Measurements from ENCODE around the gene CHAF1B. TPM values are rescaled to one million over a fixed set of nuclear protein-coding genes. Genes with fewer than 3 reads are reported as not detected.

CHAF1B gene
- total RNA-seq, 1 experiment from 2014 or later: 25.9 TPM

DNA sequence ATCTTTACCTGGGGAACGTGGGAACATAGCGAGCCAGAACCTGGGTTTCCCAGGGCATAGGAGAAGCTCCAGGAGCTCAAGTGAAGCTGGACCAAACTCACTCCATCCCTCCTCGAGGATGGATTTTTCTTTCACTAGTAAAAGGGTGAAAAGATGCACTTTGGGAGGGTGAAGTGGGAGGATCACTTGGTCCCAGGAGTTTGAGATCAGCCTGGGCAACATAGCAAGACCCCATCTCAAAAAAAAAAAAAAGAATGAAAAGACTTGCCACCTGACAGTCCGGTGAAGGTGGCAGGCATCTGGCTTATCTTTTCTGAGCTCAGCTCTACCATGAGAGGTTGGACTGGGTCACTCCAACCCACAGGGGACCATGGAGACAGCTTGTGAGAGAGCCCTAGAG lies 42.3 kb downstream of the CHAF1B start:
- DNase-seq (ENCODE audit: low spot score): no peak

DNA sequence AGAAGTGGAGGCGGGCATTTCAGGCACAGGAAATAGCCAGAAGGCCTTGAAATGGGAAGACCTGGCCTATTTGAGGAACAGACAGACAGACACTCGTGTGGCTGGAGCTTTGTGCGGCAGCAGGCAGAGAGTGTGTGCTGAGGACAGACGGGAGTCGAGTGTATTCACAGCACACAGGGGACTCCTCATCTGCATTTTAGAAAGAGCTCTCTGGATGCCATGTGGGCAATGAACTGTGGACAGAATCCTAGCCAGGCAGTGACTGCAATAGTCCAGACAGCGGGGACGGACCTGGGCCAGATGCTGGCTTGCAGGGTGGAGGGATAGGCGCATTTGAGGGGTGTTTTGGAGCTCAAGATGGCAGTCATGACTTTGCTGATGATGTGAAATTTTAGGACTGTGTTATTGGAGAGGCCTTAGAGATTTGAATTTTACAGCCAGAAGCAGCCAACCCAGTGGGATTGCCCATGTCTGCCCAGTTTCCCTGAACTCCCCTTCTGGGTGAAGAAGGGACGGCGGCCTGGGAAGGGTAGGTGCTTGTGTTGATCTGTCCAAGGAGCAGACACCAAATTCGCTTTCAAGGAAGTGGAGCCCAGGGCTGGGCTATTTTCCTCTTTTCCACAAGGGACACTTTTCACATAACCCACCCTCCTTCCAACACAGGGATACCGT lies 43.7 kb downstream of the CHAF1B start:
- DNase-seq (ENCODE audit: low spot score): no peak

DNA sequence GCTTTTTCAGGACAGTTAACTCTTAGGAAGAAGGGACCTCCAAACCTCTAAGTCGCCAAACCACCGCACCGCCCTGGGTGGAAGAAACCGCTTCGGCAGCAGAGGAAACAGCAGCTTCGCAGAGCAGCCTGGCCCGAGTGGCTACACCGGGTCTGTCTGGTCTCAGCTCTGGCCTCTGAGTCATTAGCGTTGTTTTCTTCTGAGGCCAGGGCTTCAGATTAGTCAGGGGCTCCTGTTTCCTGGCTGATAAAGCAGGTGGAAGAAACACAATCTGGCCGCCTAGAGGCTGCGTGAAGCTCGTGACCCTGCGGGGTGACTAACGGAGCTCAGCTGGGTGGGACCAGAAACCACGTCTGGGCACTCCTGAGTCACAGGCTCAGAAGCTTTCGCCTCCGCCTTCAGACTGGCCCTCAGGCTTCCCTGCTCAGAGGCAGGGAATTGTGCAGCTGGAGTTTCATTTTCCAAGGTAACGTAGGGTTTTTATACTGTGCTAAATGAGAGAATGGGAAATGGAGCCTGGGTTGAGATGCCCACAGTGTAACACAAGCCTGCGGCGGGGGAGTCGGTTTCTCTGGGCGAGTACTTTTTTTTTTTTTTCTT lies 44.9 kb downstream of the CHAF1B start:
- DNase-seq (ENCODE audit: low spot score): peak; percentile 100

DNA sequence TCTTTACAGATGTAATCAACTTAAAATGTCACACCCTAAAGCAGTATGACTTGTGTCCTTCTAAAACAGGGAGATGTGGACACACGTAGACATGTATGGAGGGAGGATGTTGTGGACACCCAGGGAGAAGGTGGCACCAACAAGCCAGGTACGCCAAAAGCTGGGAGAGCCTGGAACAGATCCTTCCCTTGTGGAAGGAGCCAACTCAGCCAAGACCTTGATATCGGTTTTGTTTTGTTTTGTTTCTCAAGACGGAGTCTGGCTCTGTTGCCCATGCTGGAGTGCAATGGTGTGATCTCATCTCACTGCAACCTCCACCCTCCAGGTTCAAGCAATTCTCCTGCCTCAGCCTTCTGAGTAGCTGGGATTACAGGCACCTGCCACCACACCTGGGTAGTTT lies 45.6 kb downstream of the CHAF1B start:
- DNase-seq (ENCODE audit: low spot score): no peak

DNA sequence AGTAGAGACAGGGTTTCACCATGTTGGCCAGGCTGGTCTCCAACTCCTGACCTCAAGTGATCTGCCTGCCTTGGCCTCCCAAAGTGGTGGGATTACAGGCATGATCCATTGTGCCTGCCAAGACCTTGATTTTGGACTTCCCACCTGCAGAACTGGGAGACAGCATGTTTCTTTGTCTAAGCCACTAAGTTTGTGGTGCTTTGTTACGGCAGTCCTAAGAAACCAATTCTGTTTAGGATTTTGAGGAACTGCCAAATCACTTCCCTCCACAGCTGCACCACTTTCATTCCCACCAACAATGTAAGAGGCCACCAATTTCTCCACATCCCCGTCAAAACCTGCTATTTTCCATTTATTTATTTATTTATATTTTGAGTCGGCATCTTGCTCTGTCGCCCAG lies 46.1 kb downstream of the CHAF1B start:
- no peak for DNase-seq (ENCODE audit: low spot score)

DNA sequence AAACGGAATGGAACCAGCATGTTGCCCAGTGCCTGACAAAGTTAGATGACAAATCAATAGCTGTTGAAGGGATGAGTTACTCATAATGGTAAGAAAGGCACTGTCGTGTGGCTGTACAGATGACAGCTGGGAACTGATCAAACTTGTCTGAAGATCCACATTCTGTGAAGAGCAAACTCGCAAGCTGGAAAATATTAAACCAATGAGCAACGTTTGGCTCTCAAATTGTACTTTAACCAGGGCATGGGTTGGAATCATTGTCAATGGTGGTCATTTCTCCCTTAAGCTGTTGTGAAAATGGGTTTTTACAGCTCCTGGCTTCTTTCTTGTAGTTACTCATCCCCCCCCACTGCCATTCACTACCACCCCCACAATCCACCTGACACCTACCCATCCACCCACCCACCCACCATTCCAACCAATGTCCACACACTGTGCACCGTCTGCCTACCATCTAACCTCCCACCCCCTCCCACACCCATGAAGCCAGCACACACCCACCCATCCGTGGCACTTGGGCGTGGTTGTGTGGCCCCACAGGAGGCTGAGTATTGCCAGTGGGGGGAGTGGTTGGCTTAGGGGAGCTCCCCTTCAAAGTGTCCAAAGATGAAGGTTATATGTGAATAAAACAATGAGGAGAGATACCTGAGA lies 48.0 kb downstream of the CHAF1B start:
- DNase-seq (ENCODE audit: low spot score): no peak

DNA sequence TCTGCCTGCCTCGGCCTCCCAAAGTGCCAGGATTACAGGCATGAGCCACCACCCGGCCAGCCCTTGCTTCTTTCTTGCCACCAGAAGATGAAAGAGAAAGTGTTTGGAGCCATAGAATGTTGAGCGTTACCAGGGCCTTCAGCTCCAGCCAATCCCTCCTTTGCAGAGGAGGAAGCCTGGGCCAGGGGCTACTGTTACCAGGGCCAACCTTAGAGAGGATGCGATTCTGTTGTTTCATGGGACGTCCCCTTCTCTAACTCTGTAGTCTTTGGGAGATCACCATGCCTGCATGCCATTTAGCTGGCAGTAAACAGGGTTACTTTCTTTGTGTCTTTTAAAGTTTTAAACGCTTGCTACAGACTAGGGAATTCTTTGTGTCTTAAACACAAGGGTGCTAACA lies 49.0 kb downstream of the CHAF1B start:
- DNase-seq (ENCODE audit: low spot score): no peak

DNA sequence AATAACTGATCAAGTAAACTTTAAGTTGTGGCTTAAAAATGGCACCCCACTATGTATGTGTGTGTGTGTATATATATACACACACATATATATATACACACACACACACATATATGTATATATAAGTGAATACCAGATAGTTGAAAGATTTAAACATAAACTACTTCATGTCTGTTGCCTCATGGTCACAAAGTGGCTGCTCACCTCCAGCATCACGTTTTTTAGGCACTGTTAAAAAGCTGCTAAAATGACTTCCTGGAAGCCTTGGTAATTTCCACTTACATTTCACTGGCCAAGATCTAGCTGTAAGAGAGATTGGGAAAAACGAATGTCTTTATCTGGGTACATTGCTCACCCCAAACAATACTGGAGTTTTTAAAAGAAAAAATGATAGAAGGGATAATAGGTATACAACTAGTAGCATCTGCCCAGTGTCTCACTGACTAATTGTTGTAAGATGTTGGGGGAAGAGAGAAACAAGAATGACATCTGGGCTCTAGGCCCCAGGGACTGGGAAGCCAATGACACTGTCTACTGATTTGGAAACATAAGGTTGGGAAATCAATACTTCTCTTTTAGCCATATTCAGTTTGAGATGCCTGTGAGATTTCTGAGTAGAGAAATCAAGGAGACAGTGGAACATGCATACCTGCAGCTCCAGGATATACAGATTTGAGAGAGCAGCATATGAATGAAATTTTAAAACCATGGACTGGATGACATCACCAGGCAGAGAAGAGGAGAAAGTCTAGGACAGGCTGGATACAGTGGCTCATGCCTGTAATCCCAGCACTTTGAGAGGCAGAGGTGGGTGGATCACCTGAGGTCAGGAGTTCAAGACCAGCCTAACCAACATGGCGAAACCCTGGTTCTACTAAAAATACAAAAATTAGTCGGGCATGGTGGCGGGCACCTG lies 51.9 kb downstream of the CHAF1B start:
- DNase-seq (ENCODE audit: low spot score): peak; percentile 51

DNA sequence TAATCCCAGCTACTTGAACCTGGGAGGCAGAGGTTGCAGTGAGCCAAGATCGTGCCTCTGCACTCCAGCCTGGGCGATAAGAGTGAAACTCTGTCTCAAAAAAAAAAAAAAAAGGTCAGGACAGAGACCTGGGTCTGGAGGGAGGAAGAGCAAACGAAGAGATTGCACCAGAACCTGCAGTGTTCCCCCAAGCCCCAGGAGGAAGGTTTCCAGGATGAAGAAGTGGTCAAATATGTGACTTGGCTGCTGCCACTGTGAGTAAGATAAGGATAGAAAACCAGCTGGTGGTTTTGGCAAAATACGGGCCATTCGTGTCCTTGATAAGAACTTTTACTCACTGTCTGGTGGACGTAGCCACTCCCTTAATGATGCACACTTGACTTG lies 52.5 kb downstream of the CHAF1B start:
- DNase-seq (ENCODE audit: low spot score): peak; percentile 99

DNA sequence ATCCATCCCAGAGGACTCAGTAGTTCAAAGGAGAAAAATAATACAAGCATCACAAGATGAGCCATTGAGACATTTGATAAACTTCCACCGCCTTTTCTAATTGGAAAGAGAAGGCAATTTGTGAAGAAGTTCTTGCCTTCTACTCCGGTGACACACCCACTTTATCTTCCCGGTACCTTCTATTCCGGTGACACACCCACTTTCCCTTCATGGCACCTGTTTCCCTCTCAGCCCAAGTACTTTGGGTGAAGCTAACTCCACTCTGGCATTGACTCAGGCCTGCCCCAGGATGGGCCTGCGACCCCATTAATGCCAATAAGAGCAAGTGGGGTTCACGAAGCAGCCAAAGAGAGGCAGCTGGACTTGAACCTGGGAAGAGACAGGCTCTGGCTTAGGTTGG lies 56.5 kb downstream of the CHAF1B start:
- DNase-seq (ENCODE audit: low spot score): no peak

DNA sequence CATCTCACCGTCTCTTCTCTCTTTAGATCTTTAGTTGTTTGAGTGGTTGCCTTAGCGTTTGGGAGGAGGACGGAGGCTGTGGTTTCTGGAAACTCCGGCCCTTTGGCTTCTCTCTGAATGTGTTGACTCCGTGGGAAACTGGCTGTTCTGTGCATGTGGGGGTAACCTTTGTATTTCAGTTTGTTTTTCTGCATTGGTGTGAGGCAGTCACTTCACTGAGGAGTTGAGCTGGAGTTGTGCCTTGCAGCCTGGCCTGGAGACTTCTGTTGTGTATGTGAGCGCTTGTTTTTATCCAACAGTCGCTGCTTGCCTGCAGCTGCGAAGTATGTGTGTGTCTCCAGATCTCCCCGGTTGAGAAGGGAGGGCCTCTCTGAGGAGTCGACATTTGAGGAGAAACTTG lies 61.1 kb downstream of the CHAF1B start:
- no peak for DNase-seq (ENCODE audit: low spot score)

DNA sequence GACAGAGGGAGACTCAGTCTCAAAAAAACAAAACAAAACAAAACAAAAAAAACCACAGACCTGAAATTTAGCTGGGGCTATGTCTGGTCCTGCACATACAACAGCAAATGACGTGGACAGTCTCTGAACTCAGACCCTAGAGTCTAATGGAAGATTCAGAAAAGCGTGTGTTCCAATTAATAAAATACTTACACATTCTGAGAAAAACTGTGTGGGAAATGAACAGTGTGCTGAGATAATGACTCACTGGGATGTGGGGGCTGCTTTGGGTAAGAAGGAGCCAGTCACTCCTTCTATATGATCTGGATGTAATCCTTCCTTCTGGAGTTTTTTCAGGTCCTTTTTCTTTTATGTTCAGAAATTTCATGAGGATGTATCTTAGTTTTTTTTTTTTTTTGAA lies 65.3 kb downstream of the CHAF1B start:
- DNase-seq (ENCODE audit: low spot score): peak; percentile 60

DNA sequence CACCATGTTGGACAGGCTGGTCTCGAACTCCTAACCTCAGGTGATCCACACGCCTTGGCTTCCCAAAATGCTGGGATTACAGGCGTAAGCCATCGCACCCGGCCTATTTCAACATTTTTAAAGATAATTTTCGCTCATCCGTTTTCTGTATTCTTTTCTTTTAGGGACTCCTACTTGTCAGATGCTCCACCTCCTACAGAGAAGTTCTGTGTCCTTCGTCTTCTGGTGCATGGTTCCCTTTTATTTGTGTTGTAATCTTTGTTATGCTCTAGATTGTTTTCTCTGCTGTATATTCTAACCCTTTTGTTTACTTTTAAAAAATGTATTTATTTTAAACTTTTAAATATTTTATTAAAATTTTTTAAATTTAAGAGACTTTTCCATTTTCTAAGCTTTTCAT lies 66.3 kb downstream of the CHAF1B start:
- no peak for DNase-seq (ENCODE audit: low spot score)

DNA sequence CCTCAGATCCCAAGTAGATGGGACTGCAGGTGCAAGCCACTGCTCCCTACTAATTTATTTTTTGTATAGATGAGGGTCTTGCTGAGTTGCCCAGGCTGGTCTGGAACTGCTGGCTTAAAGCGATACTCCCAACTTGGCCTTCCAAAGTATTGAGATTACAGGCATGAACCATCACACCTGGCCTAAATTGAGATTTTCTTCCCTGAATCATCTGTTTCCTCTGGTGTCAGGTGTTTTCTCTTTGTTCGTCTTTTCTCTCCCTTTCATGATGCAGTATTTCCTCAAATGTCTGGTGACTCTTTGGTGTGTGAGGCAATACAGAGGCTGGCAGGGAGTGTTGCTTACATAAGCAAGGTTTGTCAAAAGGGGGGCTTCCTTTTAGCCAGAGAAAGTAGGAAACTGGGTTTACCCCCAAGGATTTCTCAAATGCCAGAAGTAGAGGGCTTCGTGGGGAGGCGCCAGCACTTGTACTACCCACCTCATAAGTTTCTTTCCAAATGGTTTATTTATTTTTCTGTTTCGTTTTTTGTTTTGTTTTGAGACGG lies 67.2 kb downstream of the CHAF1B start:
- DNase-seq (ENCODE audit: low spot score): no peak

DNA sequence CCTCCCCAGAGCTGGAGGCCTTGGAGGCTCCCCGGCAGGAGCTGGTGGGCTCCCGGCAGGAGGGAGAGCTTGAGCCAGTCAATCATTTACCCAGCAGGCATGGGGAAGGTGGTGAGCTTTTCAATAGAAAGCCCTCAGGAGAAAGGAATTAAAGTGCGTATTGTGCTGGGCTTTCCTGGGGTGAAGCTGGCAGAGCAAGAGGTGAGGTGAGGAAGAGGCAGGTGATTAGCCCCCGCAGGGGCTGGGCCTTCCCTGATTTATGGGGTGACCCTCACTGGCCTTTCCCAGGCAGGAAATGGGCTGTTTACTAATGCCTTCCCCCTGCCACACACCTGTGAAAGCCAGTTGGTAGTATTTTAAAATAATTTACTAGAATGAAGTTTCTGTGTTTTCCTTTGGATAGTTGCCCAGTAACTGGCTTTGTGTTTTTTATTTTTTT lies 68.9 kb downstream of the CHAF1B start:
- peak; percentile 52 for DNase-seq (ENCODE audit: low spot score)

DNA sequence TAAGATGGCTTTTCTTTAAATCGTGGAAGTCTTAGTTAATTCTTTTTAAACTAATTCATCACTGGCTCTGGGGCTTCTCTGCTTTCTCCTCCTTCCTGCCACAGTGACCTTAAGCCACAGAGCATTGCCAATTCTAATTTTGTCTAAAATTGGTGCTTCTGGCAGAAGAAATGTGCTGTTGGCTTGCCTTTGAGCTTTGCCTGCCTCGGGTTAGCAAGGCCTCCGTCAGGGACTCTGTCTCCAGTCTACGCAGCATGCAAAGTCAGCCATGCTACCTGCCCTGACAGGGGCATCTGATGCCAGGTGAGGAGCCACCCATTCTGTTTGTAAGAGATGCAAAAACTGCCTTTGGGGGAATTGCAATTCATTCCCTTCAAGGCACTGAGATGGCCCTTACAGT lies 69.5 kb downstream of the CHAF1B start:
- DNase-seq (ENCODE audit: low spot score): no peak

DNA sequence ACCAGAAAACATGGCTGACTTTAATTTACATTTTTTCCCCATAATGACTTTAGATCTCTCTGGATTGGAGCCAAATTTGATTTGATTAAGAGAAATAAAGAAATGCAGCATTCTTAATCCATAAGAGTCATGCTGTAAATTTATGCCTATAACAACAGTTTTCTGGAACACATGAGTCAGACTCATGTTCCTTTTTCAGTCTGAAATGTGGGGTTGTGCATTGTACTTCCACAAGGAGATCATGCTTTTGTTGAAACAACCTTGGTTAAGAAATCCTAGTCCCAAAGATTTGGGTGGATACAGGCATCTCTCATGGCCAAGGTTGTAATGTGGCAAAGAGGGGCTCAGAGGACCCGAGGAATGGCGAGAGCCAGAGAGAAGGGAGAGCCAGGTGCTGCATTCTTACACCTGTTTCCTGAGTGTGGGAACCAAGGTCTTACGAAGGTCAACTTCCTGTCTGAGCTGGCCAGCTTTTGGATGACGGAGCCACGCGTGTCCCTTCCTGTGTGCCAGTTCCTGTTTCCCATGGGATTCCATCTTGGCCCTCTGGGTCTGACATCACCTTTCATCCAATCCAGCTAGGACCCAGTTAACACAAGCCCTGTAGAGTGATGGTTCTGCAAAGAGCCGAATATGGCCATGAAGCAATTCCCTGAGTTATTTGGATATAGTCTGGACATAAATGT lies 71.7 kb downstream of the CHAF1B start:
- no peak for DNase-seq (ENCODE audit: low spot score)

DNA sequence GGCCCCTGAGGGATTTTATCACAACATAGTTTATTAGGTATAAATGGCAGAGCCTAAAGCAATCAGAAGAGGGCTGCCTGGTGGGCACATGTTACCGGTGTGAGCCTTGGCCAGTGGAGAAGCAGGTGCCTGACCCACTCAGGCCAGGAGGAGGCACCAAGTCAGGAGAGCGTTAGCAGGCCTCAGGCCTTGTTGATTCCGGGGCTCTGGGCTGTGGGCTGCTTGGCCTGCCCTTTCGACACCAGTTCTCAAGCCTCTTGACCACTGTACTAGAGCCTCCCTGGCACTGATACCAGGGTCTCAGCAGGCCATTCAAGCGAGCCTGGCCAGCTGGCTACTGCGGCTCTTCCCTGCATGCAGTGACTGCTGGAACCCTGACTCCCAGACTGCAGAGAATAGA lies 73.9 kb downstream of the CHAF1B start:
- no peak for DNase-seq (ENCODE audit: low spot score)

DNA sequence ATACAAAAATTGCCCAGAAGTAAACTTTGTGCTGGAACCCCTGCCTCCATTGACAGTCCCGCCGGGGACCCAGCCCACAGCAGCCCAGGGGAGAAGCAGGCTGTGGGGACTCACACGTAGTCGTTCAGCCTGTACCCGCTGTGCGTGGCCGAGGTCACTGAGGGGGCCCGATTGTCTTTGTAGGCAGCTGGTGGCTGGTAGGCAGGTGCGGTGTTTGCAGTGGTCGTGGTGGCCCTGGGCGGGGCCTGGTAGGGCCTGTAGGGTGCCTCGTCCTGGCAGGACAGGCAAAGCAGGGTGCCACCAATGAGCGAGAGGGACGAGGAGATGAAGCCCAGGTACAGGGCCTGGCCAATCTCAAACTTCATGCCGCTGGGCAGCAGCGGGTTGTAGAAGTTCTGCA lies 75.7 kb downstream of the CHAF1B start:
- no peak for DNase-seq (ENCODE audit: low spot score)

DNA sequence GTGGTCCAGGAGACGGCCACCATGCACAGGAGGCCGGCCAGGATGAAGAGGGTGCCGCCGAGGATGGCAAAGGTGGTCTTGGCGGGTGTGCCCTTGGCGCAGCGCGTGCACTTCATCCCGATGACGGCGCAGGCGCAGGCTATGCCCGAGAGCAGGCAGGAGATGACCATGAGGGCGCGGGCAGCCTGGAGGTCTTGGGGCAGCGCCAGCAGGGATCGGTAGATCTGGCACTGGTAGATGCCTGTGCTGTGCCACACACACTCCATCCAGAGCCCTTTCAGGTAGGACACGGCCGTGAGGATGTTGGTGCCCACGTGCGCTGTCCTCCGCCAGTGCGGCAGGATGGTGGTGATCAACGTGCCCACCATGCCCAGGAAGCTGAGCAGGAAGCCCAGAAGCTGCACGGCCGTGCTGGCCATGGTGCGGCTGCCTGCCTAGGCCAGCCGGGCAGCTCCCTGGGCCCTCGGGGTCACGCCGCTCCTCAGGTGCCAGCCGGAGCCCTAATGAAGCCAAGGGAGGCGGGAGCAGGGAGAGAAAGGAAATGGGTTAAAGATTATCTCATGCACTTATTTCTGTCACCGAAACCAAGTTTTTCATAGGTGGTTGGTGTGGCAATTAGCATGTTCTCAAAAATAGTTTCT lies 76.2 kb downstream of the CHAF1B start:
- DNase-seq (ENCODE audit: low spot score): no peak

DNA sequence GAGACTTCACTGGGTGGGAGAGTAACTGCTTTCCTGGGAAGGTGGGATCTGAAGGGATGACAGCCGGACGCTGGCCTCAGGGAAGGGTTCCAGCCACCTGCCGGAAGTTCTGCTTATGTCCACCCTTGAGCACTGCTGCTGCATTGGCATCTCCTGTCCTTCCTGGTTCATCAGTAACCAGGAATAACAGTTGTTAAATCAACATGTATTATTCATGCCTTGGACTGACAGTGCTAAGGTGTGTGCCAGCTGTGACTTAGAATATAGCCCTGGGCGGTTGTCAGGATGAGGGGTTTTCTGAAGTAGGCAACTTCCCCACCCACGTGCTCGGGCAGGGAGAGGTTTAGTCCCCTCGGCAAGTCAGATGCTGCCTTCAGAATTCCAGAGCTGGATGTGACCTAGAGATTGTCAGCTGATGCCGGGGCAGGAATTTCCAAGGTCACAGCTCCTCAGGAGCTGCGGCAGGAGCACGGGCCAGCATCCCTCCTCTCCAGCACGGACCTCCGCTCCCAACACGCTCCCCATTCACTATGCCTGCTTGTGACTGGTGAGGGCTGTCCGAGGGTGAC lies 76.8 kb downstream of the CHAF1B start:
- no peak for DNase-seq (ENCODE audit: low spot score)
